ENCODE data around the gene RPS6KA1.
A peak's percentile ranks its signal among the peaks of the same experiment; 100 is the strongest.
"Not testable (repeated sequence)": the region's sequence is repeated elsewhere in the genome, so short reads cannot be mapped to it uniquely, and the experiment has no call there.

RPS6KA1 gene

GRCh38 chr1:26581287-26581651 is 51.7 kb downstream of the RPS6KA1 start:
- H3K36me3 ChIP-seq: no peaks in the 10 kb centered on the region
- no peak for DNase-seq
- no peaks in the 10 kb centered on the region for H3K9me3 ChIP-seq (ENCODE audit: severe bottlenecking)
- H3K27ac ChIP-seq: no peak overlapping the region
- no peaks in the 10 kb centered on the region for H3K27me3 ChIP-seq (ENCODE audit: insufficient read depth, low read depth, severe bottlenecking)
- TF ChIP-seq CTCF (IDR thresholded peaks at IDR 0.05; ENCODE audit: low read depth, low read length): no peak
- H3K4me3 ChIP-seq (ENCODE audit: low read depth, low read length): no peak overlapping the region

- no peak for DNase-seq
- Histone ChIP-seq H3K4me3 (ENCODE audit: low read depth, low read length) (no peak overlapping the region), H3K27ac (no peak overlapping the region), H3K27me3 (ENCODE audit: insufficient read depth, low read depth, severe bottlenecking) (no peaks in the 10 kb centered on the region), H3K9me3 (ENCODE audit: severe bottlenecking) (no peaks in the 10 kb centered on the region), H3K36me3 (no peaks in the 10 kb centered on the region)
- no peak for TF ChIP-seq CTCF (IDR thresholded peaks at IDR 0.05; ENCODE audit: low read depth, low read length)
Observed at GRCh38 chr1:26582053-26582835, 52.7 kb downstream of the RPS6KA1 start.

GRCh38 chr1:26582836-26583460 is 53.4 kb downstream of the RPS6KA1 start:
- Histone ChIP-seq H3K27me3 (ENCODE audit: insufficient read depth, low read depth, severe bottlenecking) (no peaks in the 10 kb centered on the region), H3K27ac (no peak overlapping the region), H3K4me3 (ENCODE audit: low read depth, low read length) (no peak overlapping the region), H3K36me3 (no peaks in the 10 kb centered on the region), H3K9me3 (ENCODE audit: severe bottlenecking) (no peaks in the 10 kb centered on the region)
- no peak for DNase-seq
- no peak for TF ChIP-seq CTCF (IDR thresholded peaks at IDR 0.05; ENCODE audit: low read depth, low read length)

GRCh38 chr1:26583646-26584485 is 54.3 kb downstream of the RPS6KA1 start:
- Histone ChIP-seq H3K9me3 (ENCODE audit: severe bottlenecking) (peaks cover 8% of the 10 kb centered on the region), H3K4me3 (ENCODE audit: low read depth, low read length) (no peak overlapping the region), H3K36me3 (no peaks in the 10 kb centered on the region), H3K27ac (no peak overlapping the region), H3K27me3 (ENCODE audit: insufficient read depth, low read depth, severe bottlenecking) (no peaks in the 10 kb centered on the region)
- DNase-seq: peak; percentile 52
- peak; percentile 73 for TF ChIP-seq CTCF (IDR thresholded peaks at IDR 0.05; ENCODE audit: low read depth, low read length)

- not testable (repeated sequence) for H3K9me3 ChIP-seq (ENCODE audit: severe bottlenecking); DNase-seq; H3K27ac ChIP-seq; H3K4me3 ChIP-seq (ENCODE audit: low read depth, low read length); H3K36me3 ChIP-seq; H3K27me3 ChIP-seq (ENCODE audit: insufficient read depth, low read depth, severe bottlenecking)
Observed at GRCh38 chr1:26584588-26584987, 55.0 kb downstream of the RPS6KA1 start.

- no peak for TF ChIP-seq CTCF (IDR thresholded peaks at IDR 0.05; ENCODE audit: low read depth, low read length)
- H3K27me3 ChIP-seq (ENCODE audit: insufficient read depth, low read depth, severe bottlenecking): no peaks in the 10 kb centered on the region
- no peak for DNase-seq
- H3K9me3 ChIP-seq (ENCODE audit: severe bottlenecking): peaks cover 9% of the 10 kb centered on the region
- no peak overlapping the region for H3K27ac ChIP-seq
- H3K4me3 ChIP-seq (ENCODE audit: low read depth, low read length): no peak overlapping the region
- no peaks in the 10 kb centered on the region for H3K36me3 ChIP-seq
Observed at GRCh38 chr1:26585471-26585870, 55.9 kb downstream of the RPS6KA1 start.
